GM23248 (cell line): ENCODE measurements around the gene NAA80. TPM values are rescaled to one million over a fixed set of nuclear protein-coding genes. Genes with fewer than 3 reads are reported as not detected.

Experiments used
- DNase-seq: peaks from one replicate; pipeline ENCODE4 v3.0.0-alpha.2; 2015
- H2AFZ ChIP-seq: fragments of 200-600 bp; sonication (generic); 2 replicates; pipeline ENCODE4 v1.6.1; 2016; ENCODE audit warnings: antibody characterized with exemption
- H3F3A ChIP-seq: fragments of 200-600 bp; sonication (generic); 2 replicates; pipeline ENCODE4 v1.6.1; 2016; ENCODE audit warnings: mild to moderate bottlenecking, antibody characterized with exemption, mixed run types; ENCODE audit not compliant: insufficient read depth
- H3K27ac ChIP-seq: fragments of 200-600 bp; sonication (generic); 2 replicates; pipeline ENCODE4 v1.5.1; 2016; ENCODE audit warnings: mild to moderate bottlenecking
- H3K27me3 ChIP-seq: fragments of 200-600 bp; sonication (generic); replicated peaks from 2 replicates; pipeline ENCODE4 v1.6.1; 2016; ENCODE audit warnings: mild to moderate bottlenecking; ENCODE audit not compliant: insufficient read depth
- H3K36me3 ChIP-seq: fragments of 200-600 bp; sonication (generic); 2 replicates; pipeline ENCODE4 v1.6.1; 2016; ENCODE audit warnings: low read depth, mild to moderate bottlenecking
- H3K4me1 ChIP-seq: fragments of 200-600 bp; sonication (generic); 2 replicates; pipeline ENCODE4 v1.6.1; 2016; ENCODE audit warnings: mild to moderate bottlenecking; ENCODE audit not compliant: insufficient read depth
- H3K4me2 ChIP-seq: fragments of 200-600 bp; sonication (generic); one replicate; pipeline ENCODE4 v1.6.1; 2016; ENCODE audit warnings: mild to moderate bottlenecking; ENCODE audit not compliant: unreplicated experiment
- H3K4me3 ChIP-seq: fragments of 200-600 bp; sonication (generic); 2 replicates; pipeline ENCODE4 v1.5.1; 2016; ENCODE audit warnings: mild to moderate bottlenecking
- H3K79me2 ChIP-seq: fragments of 200-600 bp; sonication (generic); 2 replicates; pipeline ENCODE4 v1.6.1; 2016; ENCODE audit warnings: mild to moderate bottlenecking; ENCODE audit not compliant: insufficient read depth
- H3K9ac ChIP-seq: fragments of 200-600 bp; sonication (generic); 2 replicates; pipeline ENCODE4 v1.6.1; 2016; ENCODE audit warnings: mild to moderate bottlenecking
- H3K9me2 ChIP-seq: fragments of 200-600 bp; sonication (generic); 2 replicates; pipeline ENCODE4 v1.6.1; 2016; ENCODE audit warnings: mixed run types, mild to moderate bottlenecking, moderate library complexity; ENCODE audit not compliant: insufficient read depth
- H3K9me3 ChIP-seq: fragments of 200-600 bp; sonication (generic); one replicate; pipeline ENCODE4 v1.6.1; 2017; ENCODE audit warnings: low read depth
- H4K20me1 ChIP-seq: fragments of 200-600 bp; sonication (generic); 2 replicates; pipeline ENCODE4 v1.6.0; 2016; ENCODE audit not compliant: insufficient read depth
- EZH2 ChIP-seq: fragments of 200-600 bp; sonication (generic); IDR thresholded peaks from 2 replicates; pipeline ENCODE4 v1.6.1; 2018; ENCODE audit warnings: antibody characterized with exemption, mild to moderate bottlenecking; ENCODE audit not compliant: insufficient read depth, poor library complexity, severe bottlenecking
- EZH2phosphoT487 ChIP-seq: fragments of 200-600 bp; sonication (generic); IDR thresholded peaks from 2 replicates; pipeline ENCODE4 v1.6.1; 2018; ENCODE audit warnings: antibody characterized with exemption, moderate library complexity, mild to moderate bottlenecking, low read depth; ENCODE audit not compliant: insufficient read depth
- WGBS, 2 experiments: methylation state at CpG; one replicate each; pipeline ENCODE4 v1.1.6; 2015 to 2017; ENCODE audit warnings: low lambda C conversion rate in 2 of 2, low coverage in 1 of 2; ENCODE audit errors: missing lambda C conversion rate in 2 of 2; 5-methylcytosine and 5-hydroxymethylcytosine counted together
- in situ Hi-C: fragments of 300-500 bp; cut with MboI; formaldehyde crosslinking; loops from 2 replicates; pipeline ENCODE4 v1.15.0; 2020
- polyA plus RNA-seq: library from polyadenylated mRNA; unstranded; fragments of >200 nt; fragmentation: Nextera tagmentation; extraction: Ambion mirVana; gene quantifications from 2 replicates; pipeline ENCODE4 v1.2.1, GENCODE V29; 2016
- total RNA-seq: library from RNA; depleted of rRNA; stranded (reverse); fragments of >200 nt; shearing (Covaris generic); gene quantifications from 2 replicates; pipeline ENCODE4 v1.2.3, GENCODE V29; 2014; rRNA removed

Gene NAA80
- total and polyA plus RNA-seq, 2 experiments from 2014 or later = 7.8 to 10.8 TPM

- Histone ChIP-seq H3F3A (peaks cover 41% of the 10 kb centered on the region), H3K9ac (peak overlapping the region; percentile 77), H3K4me2 (peak overlapping the region; percentile 23), H3K79me2 (peaks cover 92% of the 10 kb centered on the region), H3K36me3 (peaks cover 4% of the 10 kb centered on the region; the same call in 1 of the 2 replicates), H3K4me1 (peaks cover 46% of the 10 kb centered on the region), H3K27ac (peak overlapping the region; percentile 91), H3K4me3 (no peak overlapping the region), H2AFZ (no peak overlapping the region), H4K20me1 (no peaks in the 10 kb centered on the region), H3K9me3 (no peaks in the 10 kb centered on the region), H3K27me3 (no peaks in the 10 kb centered on the region), H3K9me2 (no peaks in the 10 kb centered on the region)
- in situ Hi-C loops = no loop called here
- TF ChIP-seq EZH2 (no peak), EZH2phosphoT487 (no peak)
- WGBS, 2 experiments = 6 to 9% methylated on average over 3 of the region's 3 CpGs
- peak; percentile 72 for DNase-seq
Observed at GRCh38 chr3:50248387-50248786, 50.8 kb downstream of the NAA80 start.

GRCh38 chr3:50246517-50246954 is 52.7 kb downstream of the NAA80 start:
- TF ChIP-seq EZH2 (no peak), EZH2phosphoT487 (no peak)
- Histone ChIP-seq H3K9me3 (no peaks in the 10 kb centered on the region), H3K27me3 (no peaks in the 10 kb centered on the region), H3K79me2 (peaks cover 92% of the 10 kb centered on the region), H3K4me2 (peak overlapping the region; percentile 82), H3F3A (peaks cover 45% of the 10 kb centered on the region), H3K27ac (peak overlapping the region; percentile 91), H3K36me3 (no peaks in the 10 kb centered on the region; the same call in 1 of the 2 replicates), H3K9ac (peak overlapping the region; percentile 77), H3K4me1 (peaks cover 52% of the 10 kb centered on the region), H2AFZ (no peak overlapping the region), H3K4me3 (peak overlapping the region; percentile 62), H3K9me2 (no peaks in the 10 kb centered on the region), H4K20me1 (no peaks in the 10 kb centered on the region)
- 6 to 9% methylated on average over 10 of the region's 10 CpGs for WGBS, 2 experiments
- DNase-seq = peak; percentile 99
- in situ Hi-C loops = no loop called here

Other genes starting within 250 kb of the NAA80 start
- 86.1 and 152 TPM in 2 replicates for gene RBM5, start 210.5 kb downstream of the NAA80 start, total RNA-seq
- gene RBM5, start 210.5 kb downstream of the NAA80 start, polyA plus RNA-seq = 44.5 and 55.0 TPM in 2 replicates
- gene SEMA3F, start 144.1 kb downstream of the NAA80 start, total RNA-seq = 3.2 and 3.5 TPM in 2 replicates
- gene SEMA3F, start 144.1 kb downstream of the NAA80 start, polyA plus RNA-seq = 0.25 and 0.54 TPM in 2 replicates
- not detected in 2 replicates for gene GNAT1, start 107.8 kb downstream of the NAA80 start, total RNA-seq
- gene GNAT1, start 107.8 kb downstream of the NAA80 start, polyA plus RNA-seq = not detected in 2 replicates
- under 0.01 TPM in 1 of 2 replicates, not detected in the other for gene SLC38A3, start 94.1 kb downstream of the NAA80 start, total RNA-seq
- 0.36 and 0.93 TPM in 2 replicates for gene SLC38A3, start 94.1 kb downstream of the NAA80 start, polyA plus RNA-seq
- gene GNAI2, start 63.2 kb downstream of the NAA80 start, total RNA-seq = 393 and 427 TPM in 2 replicates
- 424 and 426 TPM in 2 replicates for gene GNAI2, start 63.2 kb downstream of the NAA80 start, polyA plus RNA-seq
- gene SEMA3B, start 30.3 kb downstream of the NAA80 start, total RNA-seq = 8.8 and 13.3 TPM in 2 replicates
- gene SEMA3B, start 30.3 kb downstream of the NAA80 start, polyA plus RNA-seq = 7.6 and 8.4 TPM in 2 replicates
- gene LSMEM2, start 20.3 kb downstream of the NAA80 start, total RNA-seq = not detected in 2 replicates
- not detected in 2 replicates for gene LSMEM2, start 20.3 kb downstream of the NAA80 start, polyA plus RNA-seq
- gene IFRD2, start 7.0 kb downstream of the NAA80 start, total RNA-seq = 86.6 and 90.2 TPM in 2 replicates
- 85.4 and 90.6 TPM in 2 replicates for gene IFRD2, start 7.0 kb downstream of the NAA80 start, polyA plus RNA-seq
- 3.0 and 9.6 TPM in 2 replicates for gene HYAL3, start within 50 bp of the NAA80 start, total RNA-seq
- gene HYAL3, start within 50 bp of the NAA80 start, polyA plus RNA-seq = 5.7 and 7.6 TPM in 2 replicates
- 0.51 TPM in 1 of 2 replicates, not detected in the other for gene HYAL1, start 4.2 kb upstream of the NAA80 start, total RNA-seq
- gene HYAL1, start 4.2 kb upstream of the NAA80 start, polyA plus RNA-seq = 0.09 and 0.20 TPM in 2 replicates
- gene HYAL2, start 23.3 kb upstream of the NAA80 start, total RNA-seq = 47.8 and 48.0 TPM in 2 replicates
- gene HYAL2, start 23.3 kb upstream of the NAA80 start, polyA plus RNA-seq = 33.6 and 35.8 TPM in 2 replicates
- 14.3 and 32.5 TPM in 2 replicates for gene TUSC2, start 28.8 kb upstream of the NAA80 start, total RNA-seq
- gene TUSC2, start 28.8 kb upstream of the NAA80 start, polyA plus RNA-seq = 45.7 and 46.5 TPM in 2 replicates
- gene RASSF1, start 41.4 kb upstream of the NAA80 start, total RNA-seq = 57.5 and 68.7 TPM in 2 replicates
- gene RASSF1, start 41.4 kb upstream of the NAA80 start, polyA plus RNA-seq = 56.4 and 59.0 TPM in 2 replicates
- gene ZMYND10, start 46.3 kb upstream of the NAA80 start, total RNA-seq = 1.5 TPM in 1 of 2 replicates, not detected in the other
- 0.61 and 0.90 TPM in 2 replicates for gene ZMYND10, start 46.3 kb upstream of the NAA80 start, polyA plus RNA-seq
- 17.9 and 20.2 TPM in 2 replicates for gene NPRL2, start 51.4 kb upstream of the NAA80 start, total RNA-seq
- 22.9 and 28.9 TPM in 2 replicates for gene NPRL2, start 51.4 kb upstream of the NAA80 start, polyA plus RNA-seq
- 29.0 and 37.7 TPM in 2 replicates for gene CYB561D2, start 51.5 kb upstream of the NAA80 start, total RNA-seq
- 28.3 and 31.5 TPM in 2 replicates for gene CYB561D2, start 51.5 kb upstream of the NAA80 start, polyA plus RNA-seq
- gene TMEM115, start 60.1 kb upstream of the NAA80 start, total RNA-seq = 68.4 and 95.4 TPM in 2 replicates
- gene TMEM115, start 60.1 kb upstream of the NAA80 start, polyA plus RNA-seq = 73.1 and 78.1 TPM in 2 replicates
- gene CACNA2D2, start 204.2 kb upstream of the NAA80 start, total RNA-seq = not detected in 2 replicates
- gene CACNA2D2, start 204.2 kb upstream of the NAA80 start, polyA plus RNA-seq = not detected in 2 replicates